Activated T-cell treated with anti-CD3 and anti-CD28 coated beads, Interleukin-2, amount 50 U/mL, for 4 hours (primary cell): Measurements from ENCODE around the gene NEU1. TPM values are rescaled to one million over a fixed set of nuclear protein-coding genes. Genes with fewer than 3 reads are reported as not detected.

Experiments used
- ATAC-seq, 2 donors: fragments of 200-7000 bp; cut with Tn5 transposase; one replicate each; pipeline ENCODE4 v1.10.0; 2021
- DNase-seq: peaks from one replicate; pipeline ENCODE4 v3.0.0-alpha.2; 2020
- H3K27me3 Mint-ChIP-seq: one replicate; pipeline ENCODE4 v1.8.0; 2021; ENCODE audit warnings: low read depth, mixed read lengths
- H3K36me3 Mint-ChIP-seq: one replicate; pipeline ENCODE4 v1.8.0; 2022; ENCODE audit warnings: mixed read lengths; ENCODE audit not compliant: insufficient read depth
- H3K4me1 Mint-ChIP-seq: one replicate; pipeline ENCODE4 v1.8.0; 2021; ENCODE audit warnings: low read depth, mixed read lengths
- H3K4me3 Mint-ChIP-seq: one replicate; pipeline ENCODE4 v1.8.0; 2021; ENCODE audit warnings: mild to moderate bottlenecking, moderate library complexity, mixed read lengths
- H3K9me3 Mint-ChIP-seq: one replicate; pipeline ENCODE4 v1.8.0; 2021; ENCODE audit warnings: mixed read lengths
- total RNA-seq, 3 donors: library from RNA; stranded (reverse); gene quantifications; one replicate each; pipeline ENCODE4 v1.2.1, GENCODE V29; 2021

Gene NEU1
- total RNA-seq, 3 donors from 2014 or later, result 25.6 to 26.7 (median 26.0) TPM

DNA sequence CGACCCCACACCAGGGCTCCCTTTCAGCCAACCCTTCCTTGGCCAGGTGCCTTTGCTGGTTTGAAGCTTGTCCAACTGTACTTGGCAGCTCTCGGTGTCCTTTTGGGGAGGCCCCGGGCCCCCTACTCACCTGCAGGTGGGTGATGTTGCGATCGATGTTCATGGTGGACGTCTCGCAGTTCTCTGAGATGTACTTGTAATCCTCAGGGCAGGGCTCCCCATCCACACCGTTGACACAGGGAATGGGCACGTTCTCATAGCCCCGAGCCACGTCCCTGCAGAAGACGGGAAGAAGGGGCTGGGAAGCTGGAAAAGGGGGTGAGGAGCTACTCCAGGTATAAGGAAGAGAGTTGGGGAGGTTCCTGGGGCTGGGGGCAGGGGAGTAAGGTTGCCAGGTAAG, 21.1 kb upstream of the NEU1 start:
- ATAC-seq (no peak), DNase-seq (no peak)
- no peaks in the 10 kb centered on the region for H3K27me3 Mint-ChIP-seq
- H3K36me3 Mint-ChIP-seq, result peaks cover 36% of the 10 kb centered on the region
- peaks cover 2% of the 10 kb centered on the region for H3K4me1 Mint-ChIP-seq
- no peak overlapping the region for H3K4me3 Mint-ChIP-seq
- H3K9me3 Mint-ChIP-seq, result no peaks in the 10 kb centered on the region

DNA sequence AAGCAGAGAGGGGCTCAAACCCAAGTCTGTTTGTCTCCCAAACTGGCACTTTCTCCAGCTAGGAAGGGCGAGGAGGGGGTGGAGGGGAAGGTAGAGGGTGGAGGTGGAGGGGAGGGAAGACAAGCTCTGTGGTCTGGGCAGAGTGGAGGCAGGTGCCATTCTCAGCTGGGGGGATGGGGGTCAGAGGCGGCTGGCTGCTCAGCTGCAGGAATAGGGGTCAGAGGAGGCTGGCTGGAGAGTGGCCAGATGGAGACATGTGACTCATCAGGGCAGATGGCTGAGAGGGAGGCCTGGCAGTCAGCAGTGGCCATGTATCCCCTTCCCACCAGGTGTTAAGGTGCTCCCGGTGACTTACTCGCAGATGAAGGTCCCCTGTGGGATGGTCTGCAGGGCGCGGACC, 19.7 kb upstream of the NEU1 start:
- H3K4me3 Mint-ChIP-seq, result no peak overlapping the region
- peaks cover 33% of the 10 kb centered on the region for H3K36me3 Mint-ChIP-seq
- DNase-seq (no peak), ATAC-seq (no peak)
- H3K4me1 Mint-ChIP-seq, result peaks cover 2% of the 10 kb centered on the region
- H3K9me3 Mint-ChIP-seq, result no peaks in the 10 kb centered on the region
- no peaks in the 10 kb centered on the region for H3K27me3 Mint-ChIP-seq

DNA sequence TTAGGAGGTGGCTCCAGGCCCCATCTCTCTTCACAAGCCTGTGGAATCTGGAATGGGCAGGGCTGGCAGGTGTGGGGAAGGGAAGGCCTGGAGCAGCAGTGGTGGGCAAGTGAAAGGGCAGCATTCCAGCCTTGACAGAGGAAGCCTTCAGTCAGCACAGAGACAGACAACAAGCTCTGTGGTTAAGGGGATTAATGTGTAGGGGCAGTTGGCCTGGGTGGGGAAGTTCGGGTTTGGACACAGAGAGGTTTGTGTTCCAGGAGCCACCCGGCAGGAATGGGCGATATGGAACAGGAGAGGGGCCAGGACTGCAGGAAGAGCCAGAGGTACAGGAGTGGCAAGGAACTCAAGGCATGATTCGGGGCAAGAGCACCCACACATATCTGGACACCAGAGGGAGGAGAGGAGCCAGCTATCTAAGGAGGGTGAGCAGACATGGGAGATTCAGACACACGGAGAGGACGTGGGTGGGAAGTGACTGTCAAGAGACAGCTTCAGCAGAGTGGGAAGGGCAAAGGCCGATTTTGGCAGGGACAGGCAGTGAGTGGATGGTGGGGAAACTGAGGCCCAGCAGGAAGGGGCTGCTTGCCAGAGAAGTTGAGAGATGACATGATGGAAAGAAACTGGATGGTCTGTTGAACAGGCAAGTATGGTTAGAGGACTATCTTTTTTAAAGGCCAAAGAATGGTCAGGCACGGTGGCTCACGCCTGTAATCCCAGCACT, 18.7 kb upstream of the NEU1 start:
- Mint-ChIP-seq H3K36me3 (peaks cover 30% of the 10 kb centered on the region), H3K4me1 (peaks cover 2% of the 10 kb centered on the region), H3K4me3 (no peak overlapping the region), H3K9me3 (no peaks in the 10 kb centered on the region), H3K27me3 (no peaks in the 10 kb centered on the region)
- no peak for DNase-seq
- no peak for ATAC-seq

DNA sequence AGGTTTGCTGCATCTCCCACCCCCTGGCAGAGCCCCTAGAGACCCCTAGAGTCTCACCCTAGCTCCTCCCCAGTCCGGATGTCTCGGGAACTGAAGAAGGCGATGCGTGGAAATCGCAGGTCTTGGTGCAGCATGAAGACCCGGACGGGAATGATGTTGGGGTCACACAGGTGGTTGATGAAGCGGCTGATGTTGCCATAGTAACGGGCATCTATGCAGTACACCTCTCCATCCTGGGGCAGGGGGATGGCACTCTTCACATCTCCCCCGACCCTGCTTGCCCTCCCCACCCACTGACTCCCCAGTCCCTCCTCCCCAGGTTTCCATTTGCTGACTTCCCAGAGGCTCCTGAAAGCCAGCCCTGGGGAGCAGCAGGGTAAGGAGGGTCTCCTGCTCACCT, 18.0 kb upstream of the NEU1 start:
- H3K4me3 Mint-ChIP-seq, result no peak overlapping the region
- peaks cover 26% of the 10 kb centered on the region for H3K36me3 Mint-ChIP-seq
- ATAC-seq (no peak), DNase-seq (no peak)
- no peaks in the 10 kb centered on the region for H3K9me3 Mint-ChIP-seq
- no peaks in the 10 kb centered on the region for H3K27me3 Mint-ChIP-seq
- no peaks in the 10 kb centered on the region for H3K4me1 Mint-ChIP-seq

DNA sequence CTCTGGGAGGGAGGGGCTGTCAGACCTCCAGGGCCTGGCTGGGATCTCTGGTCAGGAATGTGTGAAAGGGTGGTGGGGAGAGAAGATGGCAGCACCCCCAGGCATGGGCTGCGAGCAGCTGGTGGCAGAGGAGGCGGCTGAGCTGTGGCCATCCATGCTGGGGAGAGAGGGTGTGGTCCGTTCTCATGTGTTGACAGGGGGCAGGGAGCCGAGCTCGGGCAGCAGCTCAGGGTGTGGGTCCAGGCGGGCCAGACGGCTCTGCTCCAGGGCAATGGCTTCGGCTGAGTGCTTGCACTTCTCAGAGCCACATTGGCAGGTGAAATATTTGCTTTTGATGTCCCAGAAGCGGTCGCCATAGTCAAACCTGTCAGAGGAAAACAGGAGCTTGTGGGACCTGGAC, 17.3 kb upstream of the NEU1 start:
- no peak for DNase-seq
- no peak overlapping the region for H3K4me3 Mint-ChIP-seq
- H3K9me3 Mint-ChIP-seq, result no peaks in the 10 kb centered on the region
- no peak for ATAC-seq
- H3K27me3 Mint-ChIP-seq, result no peaks in the 10 kb centered on the region
- H3K4me1 Mint-ChIP-seq, result no peaks in the 10 kb centered on the region
- peaks cover 24% of the 10 kb centered on the region for H3K36me3 Mint-ChIP-seq

DNA sequence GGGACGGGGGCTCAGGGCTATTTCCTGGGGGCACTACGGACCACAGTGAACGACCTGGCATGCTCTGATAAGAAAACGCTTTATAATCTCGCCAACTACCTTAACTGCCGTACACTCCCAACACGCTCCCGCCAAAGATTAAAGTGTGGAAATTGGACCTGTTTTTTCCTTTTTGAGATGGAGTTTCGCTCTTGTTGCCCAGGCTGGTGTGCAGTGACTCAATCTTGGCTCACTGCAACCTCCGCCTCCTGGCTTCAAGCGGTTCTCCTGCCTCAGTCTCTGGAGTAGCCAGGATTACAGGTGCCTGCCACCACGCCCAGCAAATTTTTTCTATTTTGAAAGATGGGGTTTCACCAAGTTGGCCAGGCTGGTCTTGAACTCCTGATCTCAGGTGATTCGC, 16.5 kb upstream of the NEU1 start:
- no peaks in the 10 kb centered on the region for H3K9me3 Mint-ChIP-seq
- ATAC-seq (no peak), DNase-seq (no peak)
- no peak overlapping the region for H3K4me3 Mint-ChIP-seq
- peaks cover 2% of the 10 kb centered on the region for H3K4me1 Mint-ChIP-seq
- peaks cover 24% of the 10 kb centered on the region for H3K36me3 Mint-ChIP-seq
- H3K27me3 Mint-ChIP-seq, result no peaks in the 10 kb centered on the region

DNA sequence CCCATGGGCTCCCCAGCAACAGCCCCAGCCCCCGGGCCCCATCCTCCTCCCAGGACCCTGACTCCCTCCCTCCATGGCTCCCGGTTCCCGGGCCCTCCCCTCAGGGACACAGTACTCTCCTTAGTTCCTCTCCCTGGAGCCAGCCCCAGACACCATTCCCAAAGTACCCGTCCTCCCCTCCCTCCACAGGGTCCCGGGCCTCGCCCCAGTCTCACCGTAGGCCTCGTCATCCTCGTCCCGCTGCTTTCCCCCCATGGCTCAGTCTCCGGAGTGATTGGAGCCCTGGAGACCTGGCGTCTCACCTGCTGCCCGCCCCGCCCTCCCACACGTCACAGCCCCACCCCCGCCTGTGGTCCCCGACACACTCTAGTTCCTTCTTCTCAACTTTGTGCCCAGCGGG, 16.1 kb upstream of the NEU1 start, which contains the start of gene SLC44A4:
Gene SLC44A4, minus strand, starts transcription at position 272 of the 400 bp plus-strand sequence. Its CDS starts 17 bp downstream, at position 255.
- ATAC-seq (peak in 1 of 2 donors; percentile 11), DNase-seq (no peak)
- no peaks in the 10 kb centered on the region for H3K9me3 Mint-ChIP-seq
- H3K27me3 Mint-ChIP-seq, result no peaks in the 10 kb centered on the region
- no peak within 1 kb of the TSS for H3K4me3 Mint-ChIP-seq
- H3K36me3 Mint-ChIP-seq, result peaks cover 24% of the 10 kb centered on the region
- H3K4me1 Mint-ChIP-seq, result peaks cover 2% of the 10 kb centered on the region

DNA sequence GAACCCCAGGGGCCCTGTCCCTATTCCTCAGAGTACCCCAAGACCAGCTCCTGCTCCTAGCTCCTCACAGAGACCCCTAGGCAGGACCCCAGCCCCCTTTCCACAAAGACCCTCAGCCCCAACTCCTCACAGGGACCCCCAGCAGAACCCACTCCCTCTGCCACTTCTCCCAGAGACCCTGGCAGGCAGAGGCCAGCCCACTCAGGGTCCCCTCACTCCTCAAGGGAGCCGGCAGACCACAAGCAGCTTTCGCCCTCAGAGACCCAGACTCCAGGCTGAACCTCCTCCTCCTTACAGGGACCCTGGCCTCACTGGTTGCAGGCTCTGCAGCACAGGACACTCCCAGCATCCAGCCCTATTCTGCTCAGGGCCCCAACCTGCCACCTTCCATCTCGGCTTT, 15.6 kb upstream of the NEU1 start:
- Mint-ChIP-seq H3K9me3 (no peaks in the 10 kb centered on the region), H3K4me3 (no peak overlapping the region), H3K27me3 (no peaks in the 10 kb centered on the region), H3K4me1 (peaks cover 2% of the 10 kb centered on the region), H3K36me3 (peaks cover 24% of the 10 kb centered on the region)
- DNase-seq, result no peak
- no peak for ATAC-seq

DNA sequence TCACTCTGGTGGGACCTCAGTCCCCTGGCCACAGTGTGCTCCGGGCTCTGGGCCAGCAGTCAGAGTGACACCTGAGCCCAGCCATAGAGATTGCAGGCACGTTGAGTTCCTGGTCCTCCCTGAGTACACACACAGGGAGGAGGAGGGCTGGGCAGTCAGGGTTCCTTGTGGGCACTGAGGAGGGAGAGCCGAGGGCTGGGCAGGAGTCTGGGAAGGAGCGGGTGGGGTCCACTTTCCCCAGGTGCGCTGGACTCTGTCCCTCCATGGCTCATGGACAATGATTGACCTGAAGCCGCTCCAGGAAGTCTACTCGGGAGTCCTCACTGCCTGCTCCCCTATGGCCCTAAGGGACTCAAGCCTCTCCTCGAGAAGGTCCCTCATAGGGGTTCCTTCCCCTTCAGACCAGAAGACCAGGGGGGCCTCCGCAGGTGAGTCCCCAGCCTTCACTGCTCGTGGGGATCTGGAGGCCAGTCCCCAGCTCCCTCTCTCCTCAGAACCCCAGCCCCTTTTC, 15.1 kb upstream of the NEU1 start:
- ATAC-seq (no peak), DNase-seq (no peak)
- Mint-ChIP-seq H3K9me3 (no peaks in the 10 kb centered on the region), H3K4me1 (peaks cover 2% of the 10 kb centered on the region), H3K36me3 (peaks cover 19% of the 10 kb centered on the region), H3K27me3 (no peaks in the 10 kb centered on the region), H3K4me3 (no peak overlapping the region)

DNA sequence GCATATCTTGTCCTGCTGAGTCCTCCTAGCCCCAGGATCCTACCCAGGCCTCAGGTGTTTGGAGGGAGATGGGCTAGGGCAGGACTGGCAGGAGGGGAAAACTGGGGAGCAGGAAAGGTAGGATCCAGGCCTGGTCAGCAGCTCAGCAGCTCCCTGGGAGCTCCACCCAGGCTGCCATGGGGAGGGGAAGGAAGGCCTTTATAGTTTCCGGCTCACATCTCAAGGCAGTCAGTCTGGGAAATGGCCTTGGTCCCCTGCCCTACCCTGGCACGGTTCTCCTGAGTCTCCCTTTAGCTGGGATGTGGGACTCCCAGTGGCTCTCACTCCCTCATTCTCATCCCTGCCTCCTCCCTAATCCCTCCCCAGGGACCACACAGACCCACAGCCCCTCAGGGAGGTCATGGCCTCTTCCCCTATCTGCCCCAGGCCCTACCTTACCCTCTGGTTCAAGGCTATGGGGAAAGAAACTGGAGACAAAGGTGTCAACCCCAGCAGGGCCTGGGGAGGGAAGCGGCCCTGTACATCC, 14.6 kb upstream of the NEU1 start:
- no peaks in the 10 kb centered on the region for H3K9me3 Mint-ChIP-seq
- DNase-seq, result no peak
- no peak overlapping the region for H3K4me3 Mint-ChIP-seq
- peaks cover 15% of the 10 kb centered on the region for H3K36me3 Mint-ChIP-seq
- no peaks in the 10 kb centered on the region for H3K27me3 Mint-ChIP-seq
- H3K4me1 Mint-ChIP-seq, result peaks cover 2% of the 10 kb centered on the region
- no peak for ATAC-seq

DNA sequence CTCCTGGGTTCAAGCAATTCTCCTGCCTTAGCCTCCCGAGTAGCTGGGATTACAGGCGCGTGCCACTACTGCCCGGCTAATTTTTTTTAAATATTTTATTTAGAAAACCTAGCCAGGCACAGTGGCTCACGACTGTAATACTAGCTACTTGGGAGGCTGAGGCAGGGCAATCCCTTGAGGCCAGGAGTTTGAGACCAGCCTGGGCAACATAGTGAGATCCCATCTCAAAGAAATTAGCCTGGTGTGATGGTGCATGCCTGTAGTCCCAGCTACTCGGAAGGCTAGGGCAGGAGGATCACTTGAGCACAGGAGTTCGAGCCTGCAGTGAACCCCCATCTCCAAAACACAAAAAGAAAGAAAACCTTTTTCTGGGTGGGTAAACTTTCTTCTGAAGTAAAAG, 13.7 kb upstream of the NEU1 start:
- Mint-ChIP-seq H3K36me3 (peaks cover 11% of the 10 kb centered on the region), H3K4me3 (no peak overlapping the region), H3K27me3 (no peaks in the 10 kb centered on the region), H3K4me1 (peaks cover 4% of the 10 kb centered on the region), H3K9me3 (no peaks in the 10 kb centered on the region)
- no peak for DNase-seq
- ATAC-seq, result no peak

DNA sequence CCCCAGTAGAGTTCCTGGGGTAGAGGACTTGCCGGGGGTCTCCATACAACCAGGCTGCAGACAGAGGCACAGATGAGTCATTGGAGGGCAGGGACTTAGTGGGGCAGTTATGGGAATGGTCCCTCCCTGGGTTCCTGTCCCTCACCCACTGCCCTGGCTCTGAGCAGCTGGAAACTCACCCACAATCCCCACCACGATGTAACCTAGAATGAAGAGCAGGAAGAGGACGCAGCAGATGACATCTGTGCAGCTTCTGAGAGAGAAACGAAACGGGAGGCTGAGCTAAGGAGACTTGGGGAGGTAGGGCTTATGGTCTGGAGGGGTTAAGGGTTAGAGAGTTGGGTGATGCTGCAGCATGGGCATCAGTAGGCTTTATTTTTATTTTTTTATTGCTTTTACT, 13.3 kb upstream of the NEU1 start:
- Mint-ChIP-seq H3K4me3 (no peak overlapping the region), H3K9me3 (no peaks in the 10 kb centered on the region), H3K27me3 (no peaks in the 10 kb centered on the region), H3K36me3 (peaks cover 6% of the 10 kb centered on the region), H3K4me1 (peaks cover 8% of the 10 kb centered on the region)
- no peak for DNase-seq
- ATAC-seq, result no peak

DNA sequence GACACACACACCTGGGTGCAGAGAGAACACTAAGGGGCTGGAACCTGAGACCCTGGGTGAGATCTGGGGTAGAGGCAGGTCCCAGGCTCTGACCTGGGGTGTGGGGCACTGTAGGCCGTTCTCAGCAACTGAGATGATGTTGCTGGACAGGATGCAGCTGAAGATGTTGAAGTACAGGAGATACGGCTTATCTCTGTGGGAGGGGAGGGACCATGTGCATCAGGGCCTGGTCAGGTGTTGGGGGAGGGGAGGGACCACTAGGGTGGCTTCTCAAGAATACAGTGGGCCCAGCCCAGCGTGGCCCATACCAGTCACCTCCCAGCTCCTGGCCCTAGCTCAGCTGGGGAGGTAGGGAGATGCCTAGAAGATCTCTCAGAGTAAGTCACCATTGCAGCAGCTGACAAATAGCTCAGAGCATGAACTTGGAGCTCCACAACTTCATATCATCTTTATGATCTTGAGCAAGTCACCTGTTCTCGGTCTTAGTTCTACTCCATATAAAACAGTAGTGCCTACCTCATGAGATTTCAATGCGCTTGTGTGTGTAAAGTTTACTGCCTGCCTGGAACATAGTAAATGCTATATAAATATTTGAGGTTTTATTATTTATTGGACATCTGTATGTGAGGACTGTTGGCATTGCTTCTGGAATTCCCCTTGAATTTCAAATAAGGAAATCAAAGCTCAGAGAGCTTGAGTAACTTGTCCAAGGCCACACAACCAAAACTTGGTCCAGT, 12.4 kb upstream of the NEU1 start:
- Mint-ChIP-seq H3K27me3 (no peaks in the 10 kb centered on the region), H3K9me3 (no peaks in the 10 kb centered on the region), H3K4me3 (no peak overlapping the region), H3K4me1 (peaks cover 8% of the 10 kb centered on the region), H3K36me3 (peaks cover 4% of the 10 kb centered on the region)
- DNase-seq (no peak), ATAC-seq (no peak)

DNA sequence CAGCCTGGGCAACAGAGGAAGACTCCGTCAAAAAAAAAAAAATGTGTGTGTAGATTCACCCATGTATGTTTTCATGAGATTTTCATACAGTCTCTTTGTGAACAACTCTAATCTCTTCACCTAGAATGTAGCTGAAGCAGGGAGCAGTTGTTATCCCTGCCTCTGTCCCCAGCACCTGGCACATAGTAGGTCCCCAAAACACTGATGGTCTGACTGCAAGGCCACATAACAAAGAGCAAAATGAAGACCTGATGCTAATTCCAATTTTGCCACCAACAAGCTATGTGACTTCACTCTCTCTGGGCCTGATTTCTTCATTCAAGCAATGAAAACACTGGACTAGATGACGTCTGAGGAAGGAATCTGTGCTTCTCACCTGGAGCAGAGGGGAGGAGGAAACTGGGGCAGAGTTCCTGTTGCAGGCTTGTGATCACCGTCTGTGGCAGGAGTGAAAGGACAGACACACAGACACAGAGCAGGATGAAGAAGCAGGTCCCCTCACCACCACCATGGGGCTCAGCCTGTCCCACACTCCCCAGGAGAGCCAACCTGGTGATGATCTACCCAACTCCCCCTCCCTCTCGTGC, 11.6 kb upstream of the NEU1 start:
- ATAC-seq (peak in 1 of 2 donors; percentile 23), DNase-seq (no peak)
- Mint-ChIP-seq H3K4me1 (peaks cover 8% of the 10 kb centered on the region), H3K27me3 (no peaks in the 10 kb centered on the region), H3K4me3 (no peak overlapping the region), H3K36me3 (no peaks in the 10 kb centered on the region), H3K9me3 (no peaks in the 10 kb centered on the region)
